ENCODE results near the gene GAS1. TPM values are rescaled to one million over a fixed set of nuclear protein-coding genes. Genes with fewer than 3 reads are reported as not detected.

GAS1 gene
- total RNA-seq, 1 experiment from 2014 or later, result 0.13 TPM

- DNase-seq (ENCODE audit: low read depth, low spot score), result no peak
- no TSS peak for BruUV-seq (replicated peaks)
- in situ Hi-C loops (cut with HindIII; ENCODE audit: low pct_unique_long_range_greater_than_20kb, low sequenced_read_pairs) (no loop called here), intact Hi-C loops (cut with micrococcal nuclease; ENCODE audit: unreplicated experiment) (no loop called here)
- Histone ChIP-seq H3K4me3 (ENCODE audit: low read depth in 2 of 2, low read length in 2 of 2) (no peak overlapping the region), H3K27me3 (ENCODE audit: control insufficient read depth, insufficient read depth, low read length) (no peaks in the 10 kb centered on the region), H3K4me1 (ENCODE audit: control insufficient read depth, insufficient read depth, low read length) (no peaks in the 10 kb centered on the region), H3K27ac (ENCODE audit: low read length) (no peak overlapping the region), H3K9me3 (ENCODE audit: control insufficient read depth, insufficient read depth, low read depth, low read length) (no peaks in the 10 kb centered on the region), H3K36me3 (ENCODE audit: control insufficient read depth, insufficient read depth, low read length) (no peaks in the 10 kb centered on the region)
- ATAC-seq, result no peak
- ChIA-PET POLR2A (no interaction called here), CTCF (interaction anchor here (0.5 kb wide), 1 partner anchor 516 kb away, joined by 3 read pairs; no protein-coding TSS in a partner anchor)
- TF ChIP-seq TCF7L2 (IDR thresholded peaks at IDR 0.05; ENCODE audit: low read depth, low read length) (no peak), POLR2AphosphoS5 (IDR thresholded peaks at IDR 0.05; ENCODE audit: low read depth, low read length) (no peak), REST (IDR thresholded peaks at IDR 0.05; ENCODE audit: insufficient read depth in 1 of 2, low read depth in 2 of 2, low read length in 1 of 2) (no peak), CTCF (IDR thresholded peaks at IDR 0.05) (no peak), SIN3A (IDR thresholded peaks at IDR 0.05; ENCODE audit: borderline replicate concordance, insufficient read depth, low read depth, low read length) (no peak)
Measured at GRCh38 chr9:86983620-86984259, 36.4 kb upstream of the GAS1 start.

- CTCF ChIA-PET, result interaction anchor here (0.5 kb wide), 1 partner anchor 517 kb away, joined by 3 read pairs; no protein-coding TSS in a partner anchor
- no peak for DNase-seq (ENCODE audit: low read depth, low spot score)
- in situ Hi-C loops (cut with HindIII; ENCODE audit: low pct_unique_long_range_greater_than_20kb, low sequenced_read_pairs), result no loop called here
Measured at GRCh38 chr9:86983249-86983619, 35.9 kb upstream of the GAS1 start.

More at GRCh38 chr9:86983249-86983619, 35.9 kb upstream of the GAS1 start:
- POLR2A ChIA-PET, result no interaction called here
- Histone ChIP-seq H3K4me1 (ENCODE audit: control insufficient read depth, insufficient read depth, low read length) (no peaks in the 10 kb centered on the region), H3K9me3 (ENCODE audit: control insufficient read depth, insufficient read depth, low read depth, low read length) (no peaks in the 10 kb centered on the region), H3K4me3 (ENCODE audit: low read depth in 2 of 2, low read length in 2 of 2) (no peak overlapping the region), H3K27ac (ENCODE audit: low read length) (no peak overlapping the region), H3K27me3 (ENCODE audit: control insufficient read depth, insufficient read depth, low read length) (no peaks in the 10 kb centered on the region), H3K36me3 (ENCODE audit: control insufficient read depth, insufficient read depth, low read length) (no peaks in the 10 kb centered on the region)
- TF ChIP-seq TCF7L2 (IDR thresholded peaks at IDR 0.05; ENCODE audit: low read depth, low read length) (no peak), REST (IDR thresholded peaks at IDR 0.05; ENCODE audit: insufficient read depth in 1 of 2, low read depth in 2 of 2, low read length in 1 of 2) (no peak), CTCF (IDR thresholded peaks at IDR 0.05) (no peak), SIN3A (IDR thresholded peaks at IDR 0.05; ENCODE audit: borderline replicate concordance, insufficient read depth, low read depth, low read length) (no peak), POLR2AphosphoS5 (IDR thresholded peaks at IDR 0.05; ENCODE audit: low read depth, low read length) (no peak)
- no peak for ATAC-seq
- no TSS peak for BruUV-seq (replicated peaks)
- intact Hi-C loops (cut with micrococcal nuclease; ENCODE audit: unreplicated experiment), result no loop called here
